Gastrocnemius medialis (tissue), 4 donors: ENCODE results near the gene EIF4E2.

ENCODE experiments used
- CTCF ChIP-seq, 5 experiments: fragments of 450-650 bp in 3 of 5; fragments of 200-600 bp in 2 of 5; sonication (generic) in 2 of 5; IDR thresholded peaks in 4 of 5; conservative IDR thresholded peaks in 1 of 5; 1 replicate in 4 of 5; 2 replicates in 1 of 5; pipeline ENCODE4 v1.5.1; 2016 to 2019; ENCODE audit warnings: antibody characterized with exemption in 5 of 5, mild to moderate bottlenecking in 3 of 5, moderate library complexity in 3 of 5
- POLR2A ChIP-seq, 2 donors: fragments of 450-650 bp; IDR thresholded peaks; one replicate each; pipeline ENCODE4 v1.6.1; 2017; ENCODE audit warnings: antibody characterized with exemption in 2 of 2, mild to moderate bottlenecking in 2 of 2, moderate library complexity in 2 of 2

- TF ChIP-seq CTCF (IDR thresholded peaks at IDR 0.05 in 4 of 5, conservative IDR thresholded peaks at IDR 0.05 in 1 of 5) (peak; percentile 71 to 83 (median 82)), POLR2A (IDR thresholded peaks at IDR 0.05) (no peak)
These were observed 61.2 kb downstream of the EIF4E2 start for GRCh38 chr2:232611559-232612218.
